GM21825 (cell line): ENCODE data around the gene RNASEL.
"Not testable (repeated sequence)": the region's sequence is repeated elsewhere in the genome, so short reads cannot be mapped to it uniquely, and the experiment has no call there.

Source experiments
- ATAC-seq: cut with Tn5 transposase; IDR thresholded peaks from one replicate; pipeline ENCODE4 v1.9.1; 2021; ENCODE audit warnings: mild to moderate bottlenecking, moderate library complexity; ENCODE audit not compliant: unreplicated experiment

Gene RNASEL

GRCh38 chr1:182567629-182568028 lies 21.4 kb downstream of the RNASEL start:
- ATAC-seq: no peak

DNA sequence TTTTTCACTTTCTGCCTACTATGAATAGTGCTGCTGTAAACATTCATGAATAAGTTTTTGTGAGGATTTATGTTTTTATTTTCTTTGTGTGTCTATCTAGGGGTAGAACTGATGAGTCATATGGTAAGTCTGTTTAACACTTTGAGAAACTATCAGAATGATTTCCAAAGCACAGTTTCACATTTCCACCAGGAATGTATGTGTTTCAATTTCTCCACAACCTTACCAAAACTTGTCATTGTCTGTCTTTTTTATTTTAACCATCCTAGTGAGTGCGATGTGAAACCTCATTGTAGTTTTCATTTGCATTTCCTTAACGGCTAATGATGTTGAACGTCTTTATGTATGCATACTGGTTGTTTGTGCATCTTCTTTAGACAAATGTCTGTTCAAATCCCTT lies 23.5 kb downstream of the RNASEL start:
- ATAC-seq: no peak

DNA sequence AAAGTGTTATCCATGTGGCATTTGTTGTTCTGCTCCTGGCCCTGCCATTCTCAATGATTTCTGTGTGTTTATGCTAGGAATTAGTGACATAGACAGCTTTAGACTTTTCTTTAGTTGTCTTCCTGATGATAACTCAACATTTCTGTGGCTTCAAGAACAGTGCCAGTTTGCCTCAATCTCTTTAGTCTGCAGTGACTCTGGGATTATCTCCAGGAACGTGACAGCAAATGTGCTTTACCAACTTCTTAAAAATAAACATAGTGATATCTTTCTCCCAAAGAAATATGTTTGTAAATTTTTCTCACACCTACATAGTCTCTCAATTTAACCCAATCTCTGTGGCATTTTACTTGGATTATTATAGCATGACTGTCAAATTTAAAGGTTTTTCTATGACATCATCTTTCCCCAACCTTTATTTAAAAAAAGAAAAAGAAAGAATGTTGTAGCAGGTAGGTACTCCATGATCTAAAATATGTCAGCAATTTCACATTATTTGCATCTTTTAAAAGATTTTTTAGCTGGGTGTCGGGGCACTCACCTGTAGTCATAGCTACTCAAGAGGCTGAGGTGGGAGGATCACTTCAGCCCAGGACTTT lies 24.6 kb downstream of the RNASEL start:
- no peak for ATAC-seq

- no peak for ATAC-seq
These were observed 26.0 kb downstream of the RNASEL start for GRCh38 chr1:182563095-182563494.

DNA sequence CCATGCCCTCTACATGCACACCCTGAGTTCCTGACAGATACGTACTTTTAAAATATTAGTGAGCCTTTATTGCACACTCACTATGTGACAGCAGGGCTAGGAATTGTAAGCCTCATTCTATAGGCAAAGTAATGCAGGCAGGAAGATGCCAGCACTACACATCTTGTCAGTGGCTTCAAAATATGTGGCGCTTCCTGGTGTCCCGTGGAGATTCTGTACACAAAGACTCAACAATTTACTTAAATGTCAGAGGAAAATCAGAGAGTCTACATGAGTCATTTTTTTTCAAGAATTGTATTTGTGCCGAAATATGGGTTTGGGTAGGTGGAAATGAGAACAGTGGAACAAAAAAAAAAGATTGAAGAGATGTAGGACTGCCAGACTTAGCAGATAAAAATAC lies 27.6 kb downstream of the RNASEL start:
- ATAC-seq: no peak

DNA sequence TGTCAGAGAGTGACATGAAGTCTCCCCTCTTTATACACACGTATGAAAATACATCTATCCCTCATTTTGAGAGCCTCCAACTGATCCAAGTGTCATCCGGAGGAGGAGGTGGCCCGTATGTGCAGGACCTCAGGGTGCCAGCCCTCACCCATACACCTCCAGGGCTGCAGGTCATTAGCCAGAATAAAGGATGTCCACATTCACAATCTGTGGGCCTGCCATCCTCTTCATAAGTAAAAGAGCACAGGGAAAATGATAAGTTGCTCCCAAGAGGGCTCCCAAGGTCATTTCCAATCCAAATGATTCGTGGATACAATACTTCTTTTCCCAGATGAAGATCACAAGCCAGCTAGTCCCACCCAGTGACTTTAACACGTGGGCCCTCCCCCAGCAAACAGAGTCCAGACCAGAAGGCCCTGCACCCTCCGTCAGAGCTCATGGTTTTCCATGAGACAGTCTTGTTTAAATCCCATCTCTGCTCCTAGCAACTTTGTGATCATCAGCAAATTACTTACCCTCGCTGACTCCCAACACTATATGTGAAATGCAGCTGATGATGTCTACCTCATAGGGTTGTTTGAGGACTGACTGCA lies 28.6 kb downstream of the RNASEL start:
- no peak for ATAC-seq

GRCh38 chr1:182556279-182556678 lies 32.8 kb downstream of the RNASEL start:
- no peak for ATAC-seq

- no peak for ATAC-seq
These were observed 33.6 kb downstream of the RNASEL start for GRCh38 chr1:182555493-182555892.

- no peak for ATAC-seq
These were observed 36.5 kb downstream of the RNASEL start for GRCh38 chr1:182552527-182552926.

DNA sequence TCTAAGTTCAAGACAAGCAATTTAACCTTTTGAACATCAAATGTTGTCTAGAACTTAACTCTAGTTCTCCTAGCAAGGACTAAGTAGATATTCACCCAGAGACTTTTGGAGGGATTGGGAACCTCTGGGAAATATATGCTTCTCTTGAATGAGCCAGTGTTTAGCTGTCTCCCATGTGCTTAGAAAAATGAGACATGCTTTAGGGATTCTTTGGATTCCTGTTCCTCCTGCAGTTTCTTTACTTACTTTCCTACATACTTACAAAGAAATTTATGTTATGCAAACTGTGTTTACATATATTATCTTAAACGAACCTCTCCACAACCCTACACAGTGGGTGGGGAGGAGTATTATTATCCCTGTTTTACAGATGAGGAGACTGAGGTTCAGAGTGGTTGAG lies 39.2 kb downstream of the RNASEL start:
- no peak for ATAC-seq

- no peak for ATAC-seq
These were observed 39.7 kb downstream of the RNASEL start for GRCh38 chr1:182549346-182549745.

DNA sequence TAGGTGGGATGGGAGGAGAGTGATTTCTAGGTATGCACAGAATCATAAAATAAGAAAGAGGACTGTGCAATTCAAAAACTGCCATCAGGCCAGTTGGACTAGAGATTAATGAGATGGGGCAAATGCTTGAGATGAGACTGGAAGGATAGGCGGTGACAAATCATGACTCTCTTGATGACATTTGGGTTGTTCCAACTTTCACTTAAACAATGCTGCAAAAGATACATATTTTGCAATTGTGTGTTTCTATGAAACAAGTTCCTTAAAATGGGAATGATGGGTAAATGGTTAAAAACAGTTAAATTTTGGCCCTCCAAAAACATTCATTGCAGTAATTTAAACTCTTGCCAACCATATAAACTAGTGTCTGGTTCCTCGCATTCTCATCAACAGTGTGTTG lies 55.2 kb downstream of the RNASEL start:
- ATAC-seq: no peak

- not testable (repeated sequence) for ATAC-seq
These were observed 60.9 kb downstream of the RNASEL start for GRCh38 chr1:182528206-182528605.

- no peak for ATAC-seq
These were observed 61.4 kb downstream of the RNASEL start for GRCh38 chr1:182527680-182528079.

DNA sequence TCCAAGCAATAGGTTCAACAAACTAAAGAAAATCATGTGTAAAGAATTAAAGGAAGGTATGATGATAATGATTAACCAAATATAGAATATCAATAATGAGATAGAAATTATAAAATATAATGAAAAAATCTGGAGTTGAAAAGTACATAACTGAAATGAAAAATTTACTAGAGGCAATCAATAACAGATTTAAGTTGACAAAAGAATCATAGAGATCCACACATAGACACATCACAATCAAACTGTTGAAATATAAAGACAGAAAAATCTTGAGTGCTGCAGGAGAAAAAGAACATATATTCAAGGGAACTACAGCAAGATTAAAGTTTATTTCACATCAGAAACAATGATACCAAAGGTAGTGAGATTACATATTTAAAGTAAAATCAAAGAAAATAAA lies 63.7 kb downstream of the RNASEL start:
- ATAC-seq: no peak
